Stimulated activated CD8-positive, alpha-beta memory T cell treated with anti-CD3 and anti-CD28 coated beads, Interleukin-15, amount 100 ng/mL, for 4 hours (primary cell): ENCODE measurements around the gene POU5F1.
"Not testable (repeated sequence)": the region's sequence is repeated elsewhere in the genome, so short reads cannot be mapped to it uniquely, and the experiment has no call there.

ENCODE experiments used
- DNase-seq, 2 donors: peaks; one replicate each; pipeline ENCODE4 v3.0.0-alpha.2; 2020; ENCODE audit warnings: low read depth in 2 of 2

Gene POU5F1

GRCh38 chr6:31165986-31166385 is 4.5 kb downstream of the POU5F1 start:
- no peak for DNase-seq

GRCh38 chr6:31165064-31165832 is 5.2 kb downstream of the POU5F1 start:
- DNase-seq: not testable (repeated sequence)

GRCh38 chr6:31164475-31165063 is 5.9 kb downstream of the POU5F1 start:
- DNase-seq: not testable (repeated sequence)

GRCh38 chr6:31163922-31164321 is 6.6 kb downstream of the POU5F1 start:
- DNase-seq: no peak

- no peak for DNase-seq
These were observed 7.9 kb downstream of the POU5F1 start for GRCh38 chr6:31162463-31163165.

- no peak for DNase-seq
These were observed 9.0 kb downstream of the POU5F1 start for GRCh38 chr6:31161216-31162126.

GRCh38 chr6:31158863-31159855 is 11.3 kb downstream of the POU5F1 start:
- DNase-seq: no peak

- peak; percentile 98 to 99 for DNase-seq
These were observed 12.2 kb downstream of the POU5F1 start, which contains the start of gene TCF19 for GRCh38 chr6:31158140-31158862. Gene TCF19, plus strand, starts transcription at chr6:31158589. Its CDS starts 881 bp downstream, at chr6:31159470.

- DNase-seq: no peak
These were observed 12.9 kb downstream of the POU5F1 start, which contains the start of gene CCHCR1 for GRCh38 chr6:31157513-31158139. Gene CCHCR1, minus strand, starts transcription at chr6:31157802. Its CDS starts 202 bp downstream, at chr6:31157600.

- DNase-seq: no peak
These were observed 13.8 kb downstream of the POU5F1 start for GRCh38 chr6:31156641-31157040.

GRCh38 chr6:31154436-31154835 is 16.0 kb downstream of the POU5F1 start:
- no peak for DNase-seq

GRCh38 chr6:31152781-31153180 is 17.7 kb downstream of the POU5F1 start:
- DNase-seq: no peak

- no peak for DNase-seq
These were observed 20.5 kb downstream of the POU5F1 start for GRCh38 chr6:31149827-31150447.

GRCh38 chr6:31145386-31145785 is 25.1 kb downstream of the POU5F1 start:
- no peak for DNase-seq

GRCh38 chr6:31144970-31145340 is 25.5 kb downstream of the POU5F1 start:
- DNase-seq: no peak

- DNase-seq: no peak
These were observed 26.0 kb downstream of the POU5F1 start for GRCh38 chr6:31144296-31144969.

- DNase-seq: no peak
These were observed 27.3 kb downstream of the POU5F1 start for GRCh38 chr6:31143148-31143547.

GRCh38 chr6:31142361-31142761 is 28.1 kb downstream of the POU5F1 start:
- no peak for DNase-seq
